PC-9 (cell line): ENCODE data around the gene KASH5.

ENCODE experiments used
- EZH2 ChIP-seq: fragments of 200-600 bp; sonication (generic); IDR thresholded peaks from 2 replicates; pipeline ENCODE4 v1.8.0; 2017; ENCODE audit warnings: antibody characterized with exemption, low read depth
- TF ChIP-seq, protein P1 (sequence below): fragments of 200-600 bp; sonication (generic); conservative IDR thresholded peaks from 2 replicates; pipeline ENCODE4 v1.6.1; 2017; ENCODE audit warnings: mixed run types, antibody characterized with exemption, mild to moderate bottlenecking, moderate library complexity

DNA sequence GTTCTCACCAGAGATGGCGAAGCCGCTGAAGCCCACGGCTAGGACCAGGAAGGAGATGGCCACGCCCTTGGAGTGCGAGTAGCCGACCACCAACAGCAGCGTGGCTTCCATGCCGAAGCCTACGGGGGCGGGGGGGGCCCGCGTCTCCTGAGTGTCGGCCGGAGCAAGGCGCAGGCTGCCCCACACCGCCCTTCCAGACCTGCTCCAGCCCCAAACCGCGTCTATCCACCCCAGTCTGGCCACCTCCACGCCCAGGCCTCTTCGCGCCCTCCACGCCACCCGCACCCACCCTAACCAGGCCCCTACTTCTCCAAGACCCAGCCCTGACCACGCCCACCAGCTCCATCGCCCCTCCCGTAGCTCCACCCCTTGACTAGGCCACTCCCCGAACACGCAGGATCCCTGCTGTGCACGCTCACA, 43.3 kb downstream of the KASH5 start:
- TF ChIP-seq, protein P1, sequence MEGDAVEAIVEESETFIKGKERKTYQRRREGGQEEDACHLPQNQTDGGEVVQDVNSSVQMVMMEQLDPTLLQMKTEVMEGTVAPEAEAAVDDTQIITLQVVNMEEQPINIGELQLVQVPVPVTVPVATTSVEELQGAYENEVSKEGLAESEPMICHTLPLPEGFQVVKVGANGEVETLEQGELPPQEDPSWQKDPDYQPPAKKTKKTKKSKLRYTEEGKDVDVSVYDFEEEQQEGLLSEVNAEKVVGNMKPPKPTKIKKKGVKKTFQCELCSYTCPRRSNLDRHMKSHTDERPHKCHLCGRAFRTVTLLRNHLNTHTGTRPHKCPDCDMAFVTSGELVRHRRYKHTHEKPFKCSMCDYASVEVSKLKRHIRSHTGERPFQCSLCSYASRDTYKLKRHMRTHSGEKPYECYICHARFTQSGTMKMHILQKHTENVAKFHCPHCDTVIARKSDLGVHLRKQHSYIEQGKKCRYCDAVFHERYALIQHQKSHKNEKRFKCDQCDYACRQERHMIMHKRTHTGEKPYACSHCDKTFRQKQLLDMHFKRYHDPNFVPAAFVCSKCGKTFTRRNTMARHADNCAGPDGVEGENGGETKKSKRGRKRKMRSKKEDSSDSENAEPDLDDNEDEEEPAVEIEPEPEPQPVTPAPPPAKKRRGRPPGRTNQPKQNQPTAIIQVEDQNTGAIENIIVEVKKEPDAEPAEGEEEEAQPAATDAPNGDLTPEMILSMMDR, result no peak
- no peak for TF ChIP-seq EZH2
